Keratinocyte (primary cell): ENCODE results near the gene TMEM176B. TPM values are rescaled to one million over a fixed set of nuclear protein-coding genes. Genes with fewer than 3 reads are reported as not detected.

Experiments used
- DNase-seq: peaks from one replicate; pipeline ENCODE4 v3.0.0-alpha.2; 2011; ENCODE audit warnings: low read depth, missing footprints, low spot score
- FAIRE-seq: peaks from 2 replicates; lab custom pipeline; 2011; peaks lifted over from hg19 to GRCh38; lab: Jason Lieb, UNC
- H2AFZ ChIP-seq: 2 replicates; pipeline ENCODE4 v1.6.0; 2012; ENCODE audit warnings: low read length, control low read depth, inconsistent platforms; ENCODE audit not compliant: control insufficient read depth
- H3K27ac ChIP-seq: 2 replicates; pipeline ENCODE4 v1.5.1; 2011; ENCODE audit warnings: low read length; ENCODE audit not compliant: control insufficient read depth, insufficient read depth
- H3K27me3 ChIP-seq: 3 replicates; pipeline ENCODE4 v1.6.0; 2011; ENCODE audit warnings: low read length; ENCODE audit not compliant: control insufficient read depth, insufficient read depth; ENCODE audit errors: extremely low read depth
- H3K36me3 ChIP-seq, 2 experiments: 2 replicates in 1 of 2; 3 replicates in 1 of 2; pipeline ENCODE4 v1.5.1; 2011; ENCODE audit warnings: low read length in 2 of 2, mild to moderate bottlenecking in 1 of 2; ENCODE audit not compliant: control insufficient read depth in 2 of 2, insufficient read depth in 2 of 2; ENCODE audit errors: extremely low read depth in 1 of 2
- H3K4me1 ChIP-seq: 3 replicates; pipeline ENCODE4 v1.5.1; 2011; ENCODE audit warnings: low read length; ENCODE audit not compliant: control insufficient read depth, insufficient read depth; ENCODE audit errors: extremely low read depth
- H3K4me2 ChIP-seq: 3 replicates; pipeline ENCODE4 v1.6.0; 2011; ENCODE audit warnings: low read depth, low read length; ENCODE audit not compliant: control insufficient read depth, insufficient read depth; ENCODE audit errors: extremely low read depth
- H3K4me3 ChIP-seq, 3 experiments: fragments of 200-600 bp in 1 of 3; sonication (generic) in 1 of 3; 2 replicates in 2 of 3; 3 replicates in 1 of 3; pipeline ENCODE4 v1.5.1; 2011 to 2016; ENCODE audit warnings: low read length in 3 of 3, mild to moderate bottlenecking in 3 of 3, control low read depth in 2 of 3, inconsistent platforms in 1 of 3, low read depth in 1 of 3, mixed read lengths in 1 of 3, mixed run types in 1 of 3, moderate library complexity in 1 of 3; ENCODE audit not compliant: control insufficient read depth in 2 of 3, insufficient read depth in 2 of 3; ENCODE audit errors: extremely low read depth in 1 of 3
- H3K79me2 ChIP-seq: 2 replicates; pipeline ENCODE4 v1.6.0; 2012; ENCODE audit warnings: low read length; ENCODE audit not compliant: control insufficient read depth, insufficient read depth
- H3K9ac ChIP-seq: 3 replicates; pipeline ENCODE4 v1.6.0; 2011; ENCODE audit warnings: low read length; ENCODE audit not compliant: control insufficient read depth, insufficient read depth; ENCODE audit errors: extremely low read depth
- H3K9me1 ChIP-seq: 3 replicates; pipeline ENCODE4 v1.6.0; 2011; ENCODE audit warnings: low read length; ENCODE audit not compliant: control insufficient read depth, insufficient read depth; ENCODE audit errors: extremely low read depth
- H3K9me3 ChIP-seq: 2 replicates; pipeline ENCODE4 v1.5.1; 2012; ENCODE audit warnings: low read depth, low read length; ENCODE audit not compliant: control insufficient read depth
- H4K20me1 ChIP-seq: 3 replicates; pipeline ENCODE4 v1.6.0; 2011; ENCODE audit warnings: low read length; ENCODE audit not compliant: control insufficient read depth, insufficient read depth; ENCODE audit errors: extremely low read depth
- CTCF ChIP-seq, 3 experiments: IDR thresholded peaks in 1 of 3; conservative IDR thresholded peaks in 1 of 3; optimal IDR thresholded peaks in 1 of 3; 2 replicates in 2 of 3; 3 replicates in 1 of 3; pipeline versions ENCODE3 to v1.5.1; 2011; ENCODE audit warnings: low read length in 3 of 3, mild to moderate bottlenecking in 3 of 3, moderate library complexity in 2 of 3, control low read depth in 1 of 3, inconsistent platforms in 1 of 3; ENCODE audit not compliant: insufficient read depth in 2 of 3; ENCODE audit errors: extremely low read depth in 1 of 3
- EZH2 ChIP-seq: IDR thresholded peaks from one replicate; pipeline ENCODE4 v1.6.1; 2012; ENCODE audit warnings: inconsistent platforms, mild to moderate bottlenecking, low read length, moderate library complexity
- dilution Hi-C: fragments of 300-500 bp; cut with MboI; formaldehyde crosslinking; loops from one replicate; pipeline ENCODE4 v1.7.0; 2020; ENCODE audit warnings: low sequenced_read_pairs; ENCODE audit not compliant: extremely low pct_ligation_motif_present
- polyA plus RNA-seq, 5 experiments: library from polyadenylated mRNA; depleted of rRNA in 3 of 5; stranded (reverse) in 3 of 5; stranded (forward) in 1 of 5; unstranded in 1 of 5; fragments of >200 nt; gene quantifications; 1 replicate in 1 of 5; 2 replicates in 3 of 5; 3 replicates in 1 of 5; pipeline versions ENCODE4 v1.2.1 to v1.2.3, GENCODE V29; 2011 to 2012; ENCODE audit warnings: missing spikeins in 2 of 5, low read depth in 1 of 5, low replicate concordance in 1 of 5

Gene TMEM176B
- polyA plus RNA-seq, 1 donor (not counting 4 experiments of a cell fraction or from before 2014, with no cell fraction given): not detected

- Histone ChIP-seq H3K4me2 (no peak overlapping the region), H4K20me1 (no peaks in the 10 kb centered on the region), H2AFZ (no peak overlapping the region), H3K9me1 (no peaks in the 10 kb centered on the region), H3K27me3 (no peaks in the 10 kb centered on the region), H3K79me2 (no peaks in the 10 kb centered on the region), H3K36me3 (no peaks in the 10 kb centered on the region), H3K9ac (no peak overlapping the region), H3K4me1 (no peaks in the 10 kb centered on the region), H3K9me3 (no peaks in the 10 kb centered on the region), H3K27ac (no peak overlapping the region), H3K4me3 (no peak overlapping the region)
- DNase-seq: no peak
- FAIRE-seq: no peak
- dilution Hi-C loops: no loop called here
- TF ChIP-seq EZH2 (no peak), CTCF (optimal IDR thresholded peaks at IDR 0.05 in 1 of 3, IDR thresholded peaks at IDR 0.05 in 1 of 3, conservative IDR thresholded peaks at IDR 0.05 in 1 of 3; ENCODE audit: extremely low read depth in 1 of 3, insufficient read depth in 2 of 3, low read length in 3 of 3) (no peak)
Observed at GRCh38 chr7:150745876-150746275, 54.3 kb downstream of the TMEM176B start.

GRCh38 chr7:150745086-150745485, 55.1 kb downstream of the TMEM176B start:
- H3K4me2 ChIP-seq: no peak overlapping the region
- no peaks in the 10 kb centered on the region for H3K9me1 ChIP-seq
- dilution Hi-C loops: no loop called here
- no peak for FAIRE-seq
- DNase-seq: no peak
- H3K9me3 ChIP-seq: no peaks in the 10 kb centered on the region
- no peaks in the 10 kb centered on the region for H3K36me3 ChIP-seq
- H3K27me3 ChIP-seq: no peaks in the 10 kb centered on the region
- no peak overlapping the region for H2AFZ ChIP-seq
- H3K9ac ChIP-seq: no peak overlapping the region
- H3K4me1 ChIP-seq: no peaks in the 10 kb centered on the region
- no peaks in the 10 kb centered on the region for H3K79me2 ChIP-seq
- TF ChIP-seq EZH2 (no peak), CTCF (optimal IDR thresholded peaks at IDR 0.05 in 1 of 3, IDR thresholded peaks at IDR 0.05 in 1 of 3, conservative IDR thresholded peaks at IDR 0.05 in 1 of 3; ENCODE audit: extremely low read depth in 1 of 3, insufficient read depth in 2 of 3, low read length in 3 of 3) (no peak)
- H3K4me3 ChIP-seq: no peak overlapping the region
- H3K27ac ChIP-seq: no peak overlapping the region
- H4K20me1 ChIP-seq: no peaks in the 10 kb centered on the region
